Endothelial cell of umbilical vein (primary cell): ENCODE measurements around the gene GAA. TPM values are rescaled to one million over a fixed set of nuclear protein-coding genes. Genes with fewer than 3 reads are reported as not detected.

ENCODE experiments used
- BruUV-seq: library from RNA; stranded (reverse); fragments of 400-500 nt; replicated peaks from 2 replicates; lab custom pipeline; 2021; lab: Mats Ljungman, UMichigan
- CTCF ChIA-PET: fragments of 300-600, 350-600 bp; sonication (Branson Sonifier 250); formaldehyde crosslinking; loops from one replicate; lab custom pipeline; 2021; ENCODE audit warnings: antibody characterized with exemption, inconsistent platforms; lab: Charles Lee
- POLR2A ChIA-PET: fragments of 300-600, 350-600 bp; sonication (Branson Sonifier 250); formaldehyde crosslinking; loops from one replicate; lab custom pipeline; 2021; ENCODE audit warnings: antibody characterized with exemption, inconsistent platforms; lab: Charles Lee
- DNase-seq: peaks from one replicate; pipeline ENCODE4 v3.0.0-alpha.2; 2011; ENCODE audit warnings: low read depth, low spot score
- FAIRE-seq: peaks from 2 replicates; lab custom pipeline; 2011; peaks lifted over from hg19 to GRCh38; lab: Jason Lieb, UNC
- H2AFZ ChIP-seq: 2 replicates; pipeline ENCODE4 v1.6.0; 2012; ENCODE audit warnings: low read depth, low read length, control low read depth, inconsistent platforms
- H3K27ac ChIP-seq: 2 replicates; pipeline ENCODE4 v1.5.1; 2011; ENCODE audit warnings: low read depth, mild to moderate bottlenecking, control low read depth, low read length, moderate library complexity; ENCODE audit not compliant: insufficient read depth
- H3K27me3 ChIP-seq, 2 experiments: 2 replicates each; pipeline versions ENCODE4 v1.6.0 to v1.6.1; 2011; ENCODE audit warnings: low read length in 2 of 2, mixed read lengths in 1 of 2; ENCODE audit not compliant: control insufficient read depth in 2 of 2, insufficient read depth in 2 of 2
- H3K36me3 ChIP-seq, 2 experiments: 2 replicates in 1 of 2; 3 replicates in 1 of 2; pipeline ENCODE4 v1.5.1; 2011; ENCODE audit warnings: low read length in 2 of 2, mild to moderate bottlenecking in 1 of 2, moderate library complexity in 1 of 2; ENCODE audit not compliant: control insufficient read depth in 2 of 2, insufficient read depth in 2 of 2; ENCODE audit errors: extremely low read depth in 1 of 2
- H3K4me1 ChIP-seq: 3 replicates; pipeline ENCODE4 v1.5.1; 2011; ENCODE audit warnings: mild to moderate bottlenecking, low read length; ENCODE audit not compliant: control insufficient read depth, insufficient read depth; ENCODE audit errors: extremely low read depth
- H3K4me2 ChIP-seq: 2 replicates; pipeline ENCODE4 v1.6.1; 2011; ENCODE audit warnings: low read length, control low read depth, mixed read lengths; ENCODE audit not compliant: insufficient read depth
- H3K4me3 ChIP-seq, 3 experiments: fragments of 200-600 bp in 1 of 3; sonication (generic), shearing (Covaris generic) in 1 of 3; replicated peaks in 1 of 3; 2 replicates each; pipeline ENCODE4 v1.5.1; 2011 to 2016; ENCODE audit warnings: control low read depth in 3 of 3, low read length in 3 of 3, mild to moderate bottlenecking in 2 of 3, inconsistent platforms in 1 of 3, low read depth in 1 of 3, moderate library complexity in 1 of 3; ENCODE audit not compliant: insufficient read depth in 1 of 3
- H3K79me2 ChIP-seq: 2 replicates; pipeline ENCODE4 v1.6.0; 2012; ENCODE audit warnings: low read length, inconsistent platforms; ENCODE audit not compliant: control insufficient read depth, insufficient read depth
- H3K9ac ChIP-seq: replicated peaks from 2 replicates; pipeline ENCODE3; 2011; ENCODE audit warnings: low read length, control low read depth; ENCODE audit not compliant: insufficient read depth; ENCODE audit errors: extremely low read depth
- H3K9me1 ChIP-seq: replicated peaks from 3 replicates; pipeline ENCODE4 v1.6.0; 2011; ENCODE audit warnings: mild to moderate bottlenecking, low read length; ENCODE audit not compliant: control insufficient read depth, insufficient read depth; ENCODE audit errors: extremely low read depth
- H3K9me3 ChIP-seq: replicated peaks from 2 replicates; pipeline ENCODE4 v1.5.1; 2012; ENCODE audit warnings: low read length, inconsistent platforms; ENCODE audit not compliant: control insufficient read depth, insufficient read depth
- H4K20me1 ChIP-seq: replicated peaks from 2 replicates; pipeline ENCODE3; 2011; ENCODE audit warnings: mild to moderate bottlenecking, low read length; ENCODE audit not compliant: control insufficient read depth, insufficient read depth; ENCODE audit errors: extremely low read depth
- CTCF ChIP-seq, 2 donors: IDR thresholded peaks; 1 replicate in 1 of 2; 2 replicates in 1 of 2; pipeline ENCODE4 v1.5.1; 2011; ENCODE audit warnings: low read length in 2 of 2, mild to moderate bottlenecking in 2 of 2, moderate library complexity in 2 of 2, control low read depth in 1 of 2, inconsistent platforms in 1 of 2, low read depth in 1 of 2; ENCODE audit not compliant: insufficient read depth in 1 of 2; ENCODE audit errors: extremely low read depth in 1 of 2
- EZH2 ChIP-seq: IDR thresholded peaks from 2 replicates; pipeline ENCODE4 v1.6.1; 2012; ENCODE audit warnings: borderline replicate concordance, low read depth, mild to moderate bottlenecking, moderate library complexity, low read length, inconsistent platforms; ENCODE audit not compliant: severe bottlenecking
- FOS ChIP-seq: IDR thresholded peaks from 2 replicates; pipeline ENCODE4 v1.6.1; 2011; ENCODE audit warnings: mild to moderate bottlenecking, low read length, moderate library complexity, borderline replicate concordance; ENCODE audit not compliant: insufficient read depth
- GATA2 ChIP-seq: IDR thresholded peaks from 2 replicates; pipeline ENCODE4 v1.7.0; 2011; ENCODE audit warnings: low read depth, mild to moderate bottlenecking, moderate library complexity, mixed read lengths, low read length; ENCODE audit not compliant: insufficient read length, insufficient read depth
- JUN ChIP-seq: IDR thresholded peaks from 2 replicates; pipeline ENCODE4 v1.6.1; 2011; ENCODE audit warnings: borderline replicate concordance, low read depth; ENCODE audit not compliant: insufficient read length, insufficient read depth
- MYC ChIP-seq: IDR thresholded peaks from one replicate; pipeline ENCODE4 v1.6.1; 2011; ENCODE audit warnings: mild to moderate bottlenecking, low read depth, low read length
- POLR2A ChIP-seq: IDR thresholded peaks from 2 replicates; pipeline ENCODE4 v1.6.1; 2012; ENCODE audit warnings: low read depth, mild to moderate bottlenecking, control low read depth, low read length
- POLR2AphosphoS5 ChIP-seq: IDR thresholded peaks from 2 replicates; pipeline ENCODE4 v1.6.1; 2012; ENCODE audit warnings: low read depth, mild to moderate bottlenecking, control low read depth, low read length, moderate library complexity; ENCODE audit not compliant: insufficient read depth
- dilution Hi-C: fragments of 300-500 bp; cut with MboI; formaldehyde crosslinking; loops from one replicate; pipeline ENCODE4 v1.15.0; 2019; ENCODE audit warnings: low sequenced_read_pairs; ENCODE audit not compliant: extremely low pct_ligation_motif_present
- intact Hi-C: fragments of 100-400 bp; cut with micrococcal nuclease; formaldehyde crosslinking; loops from one replicate; pipeline ENCODE4 v1.10.0; 2022
- polyA plus RNA-seq, 4 experiments: library from polyadenylated mRNA; depleted of rRNA in 3 of 4; stranded (reverse) in 3 of 4; unstranded in 1 of 4; fragments of >200 nt; gene quantifications; 2 replicates each; pipeline versions ENCODE4 v1.2.1 to v1.2.3, GENCODE V29; 2011 to 2012; ENCODE audit warnings: missing spikeins in 1 of 4
- total RNA-seq: library from RNA; stranded (reverse); gene quantifications from 2 replicates; pipeline ENCODE4 v1.2.3, GENCODE V29; 2021
- TF ChIP-seq, protein P1 (sequence below): IDR thresholded peaks from 2 replicates; pipeline ENCODE4 v1.6.1; 2011; ENCODE audit not compliant: insufficient read depth, insufficient read length

GAA gene
- total and polyA plus RNA-seq, 2 donors (not counting 3 experiments of a cell fraction or from before 2014, with no cell fraction given): 26.3 to 49.7 TPM

DNA sequence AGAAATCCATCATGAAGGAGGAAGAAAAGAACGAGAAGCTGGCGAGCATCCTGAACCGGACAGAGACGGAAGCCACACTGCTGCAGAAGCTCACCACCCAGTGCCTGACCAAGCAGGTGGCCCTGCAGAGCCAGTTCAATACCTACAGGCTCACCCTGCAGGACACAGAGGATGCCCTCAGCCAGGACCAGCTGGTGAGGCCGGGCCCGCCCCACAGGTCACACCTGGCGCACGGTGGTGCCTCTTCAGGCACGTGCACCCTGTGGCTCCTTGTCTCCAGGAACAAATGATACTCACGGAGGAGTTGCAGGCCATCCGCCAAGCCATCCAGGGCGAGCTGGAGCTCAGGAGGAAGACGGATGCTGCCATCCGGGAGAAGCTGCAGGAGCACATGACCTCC, 19.8 kb upstream of the GAA start:
- no peaks in the 10 kb centered on the region for H3K36me3 ChIP-seq
- no TSS peak for BruUV-seq
- DNase-seq (no peak), FAIRE-seq (no peak)
- no peaks in the 10 kb centered on the region for H3K79me2 ChIP-seq
- no peaks in the 10 kb centered on the region for H4K20me1 ChIP-seq
- H3K9ac ChIP-seq: no peak overlapping the region
- ChIA-PET POLR2A (no interaction called here), CTCF (interaction anchor here (1.1 to 2.5 kb wide), 6 partner anchors 20 to 281 kb away, joined by 3 to 29 read pairs (median 4); partner anchors contain the start of gene GAA)
- H3K4me2 ChIP-seq: no peak overlapping the region
- H3K27ac ChIP-seq: no peak overlapping the region
- no peak overlapping the region for H2AFZ ChIP-seq
- H3K27me3 ChIP-seq: no peaks in the 10 kb centered on the region
- intact Hi-C loops: no loop called here
- no peaks in the 10 kb centered on the region for H3K9me1 ChIP-seq
- H3K4me3 ChIP-seq: no peak overlapping the region
- no peaks in the 10 kb centered on the region for H3K9me3 ChIP-seq
- dilution Hi-C loops: no loop called here
- H3K4me1 ChIP-seq: no peaks in the 10 kb centered on the region
- TF ChIP-seq, protein P1, sequence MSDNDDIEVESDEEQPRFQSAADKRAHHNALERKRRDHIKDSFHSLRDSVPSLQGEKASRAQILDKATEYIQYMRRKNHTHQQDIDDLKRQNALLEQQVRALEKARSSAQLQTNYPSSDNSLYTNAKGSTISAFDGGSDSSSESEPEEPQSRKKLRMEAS: no peak
- TF ChIP-seq CTCF (IDR thresholded peaks at IDR 0.05; ENCODE audit: extremely low read depth in 1 of 2, insufficient read depth in 1 of 2, low read depth in 1 of 2, low read length in 2 of 2) (no peak), POLR2A (no peak), FOS (no peak), MYC (no peak), EZH2 (no peak), GATA2 (no peak), POLR2AphosphoS5 (no peak), JUN (no peak)
